HEK293T (cell line): ENCODE measurements around the gene RNFT2.

Experiments used
- CTCF ChIA-PET: fragments of 350-600 bp; formaldehyde crosslinking; extraction: SDS; loops from one replicate; lab custom pipeline; 2021; ENCODE audit warnings: antibody characterized with exemption, inconsistent platforms; lab: Yijun Ruan, JAX
- POLR2A ChIA-PET: fragments of 350-600 bp; formaldehyde crosslinking; extraction: SDS; loops from one replicate; lab custom pipeline; 2020; ENCODE audit warnings: antibody characterized with exemption, inconsistent platforms; lab: Yijun Ruan, JAX
- DNase-seq: peaks from one replicate; pipeline ENCODE4 v3.0.0; 2012; ENCODE audit warnings: mixed read lengths; ENCODE audit errors: extremely low spot score
- ARNT ChIP-seq: fragments of 450-650 bp; IDR thresholded peaks from 2 replicates; pipeline ENCODE4 v1.6.1; 2017; ENCODE audit warnings: mild to moderate bottlenecking
- BHLHE40 ChIP-seq: fragments of 450-650 bp; IDR thresholded peaks from 2 replicates; pipeline ENCODE4 v1.6.1; 2016; ENCODE audit warnings: mild to moderate bottlenecking, moderate library complexity, borderline replicate concordance
- CTBP1 ChIP-seq: fragments of 450-650 bp; IDR thresholded peaks from 2 replicates; pipeline ENCODE4 v1.6.1; 2016; ENCODE audit warnings: borderline replicate concordance
- ELF4 ChIP-seq: fragments of 450-650 bp; IDR thresholded peaks from 2 replicates; pipeline ENCODE4 v1.6.1; 2017; ENCODE audit warnings: antibody characterized with exemption
- FOXA1 ChIP-seq: fragments of 450-650 bp; IDR thresholded peaks from 2 replicates; pipeline ENCODE4 v1.6.1; 2016; ENCODE audit warnings: mild to moderate bottlenecking
- FOXK2 ChIP-seq: fragments of 450-650 bp; IDR thresholded peaks from 2 replicates; pipeline ENCODE4 v1.6.1; 2016; ENCODE audit warnings: mild to moderate bottlenecking
- FOXM1 ChIP-seq: fragments of 450-650 bp; IDR thresholded peaks from 2 replicates; pipeline ENCODE4 v1.6.1; 2017; ENCODE audit warnings: mild to moderate bottlenecking, borderline replicate concordance
- HDGF ChIP-seq: fragments of 450-650 bp; IDR thresholded peaks from 2 replicates; pipeline ENCODE4 v1.6.1; 2017; ENCODE audit warnings: antibody characterized with exemption, borderline replicate concordance
- L3MBTL2 ChIP-seq: fragments of 450-650 bp; conservative IDR thresholded peaks from 2 replicates; pipeline ENCODE4 v1.6.1; 2016; ENCODE audit warnings: mild to moderate bottlenecking
- LEF1 ChIP-seq: fragments of 450-650 bp; IDR thresholded peaks from 2 replicates; pipeline ENCODE4 v1.6.1; 2017; ENCODE audit warnings: mild to moderate bottlenecking, borderline replicate concordance
- NFRKB ChIP-seq: fragments of 450-650 bp; IDR thresholded peaks from 2 replicates; pipeline ENCODE4 v1.6.1; 2016; ENCODE audit warnings: mild to moderate bottlenecking, moderate library complexity
- SP1 ChIP-seq: fragments of 450-650 bp; IDR thresholded peaks from 2 replicates; pipeline ENCODE4 v1.6.1; 2017
- SUZ12 ChIP-seq: fragments of 450-650 bp; IDR thresholded peaks from 2 replicates; pipeline ENCODE4 v1.6.1; 2016; ENCODE audit warnings: mild to moderate bottlenecking
- TARDBP ChIP-seq: fragments of 450-650 bp; IDR thresholded peaks from 2 replicates; pipeline ENCODE4 v1.6.1; 2016
- ZNF384 ChIP-seq: fragments of 450-650 bp; IDR thresholded peaks from 2 replicates; pipeline ENCODE4 v1.6.1; 2016
- TF ChIP-seq, protein P1 (sequence below): fragments of 450-650 bp; IDR thresholded peaks from 2 replicates; pipeline ENCODE4 v1.6.1; 2016

The RNFT2 gene

DNA sequence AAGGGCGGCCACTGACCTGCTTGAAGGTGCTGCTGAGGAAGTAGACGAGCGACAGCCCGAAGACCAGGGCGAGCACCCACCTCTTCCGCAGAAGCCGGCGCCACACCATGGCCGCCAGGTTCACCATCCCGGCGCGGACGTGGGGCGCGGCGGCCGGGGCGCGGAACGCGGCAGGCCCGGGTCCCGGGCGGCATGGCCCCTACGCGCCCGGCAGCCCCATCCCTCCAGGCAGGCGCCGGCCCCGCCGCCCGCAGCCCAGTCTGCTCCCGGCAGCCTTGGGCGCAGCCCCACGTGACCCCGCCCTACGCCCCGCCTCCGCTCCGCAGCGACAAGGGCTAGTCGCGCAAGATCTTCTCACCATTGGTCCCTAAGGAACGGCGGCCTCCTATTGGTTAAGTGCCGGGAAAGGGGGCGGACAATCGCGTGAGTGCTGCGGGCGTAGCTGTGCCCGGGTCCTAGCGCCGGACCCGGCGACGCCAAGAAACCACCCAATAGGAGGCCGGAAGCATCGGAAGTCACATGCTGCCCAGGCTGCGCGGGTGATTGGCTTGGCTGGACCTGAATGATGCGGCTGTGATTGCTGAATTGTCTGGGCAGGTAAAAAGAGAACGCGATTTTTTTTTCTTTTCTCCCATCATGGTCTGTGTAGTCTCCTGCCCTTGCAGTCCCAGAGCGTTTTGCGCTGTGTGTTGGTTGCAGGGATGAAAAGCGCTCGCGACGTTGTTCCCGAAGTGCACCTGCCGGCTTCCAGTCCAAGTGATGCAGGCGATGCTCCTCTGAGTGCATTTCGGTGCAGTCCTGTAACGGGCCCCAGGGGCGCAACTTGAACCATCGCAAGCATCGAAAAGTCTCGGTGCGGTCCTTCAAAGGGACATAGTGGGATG, at the start of gene RNFT2, which contains the start of gene SPRING1:
TSS of gene RNFT2 (plus strand) at position 542 of the 884 bp plus-strand sequence. CDS start 2,183 bp downstream, outside the sequence.
TSS of gene SPRING1 (minus strand) at position 296 of the 884 bp plus-strand sequence. CDS start at position 127, 169 bp downstream.
- TF ChIP-seq CTBP1 (peak; percentile 91), LEF1 (no peak), L3MBTL2 (peak; percentile 73), ARNT (peak; percentile 50; the same call in 1 of the 2 replicates), FOXM1 (peak; percentile 98), SUZ12 (no peak)
- TF ChIP-seq, protein P1, sequence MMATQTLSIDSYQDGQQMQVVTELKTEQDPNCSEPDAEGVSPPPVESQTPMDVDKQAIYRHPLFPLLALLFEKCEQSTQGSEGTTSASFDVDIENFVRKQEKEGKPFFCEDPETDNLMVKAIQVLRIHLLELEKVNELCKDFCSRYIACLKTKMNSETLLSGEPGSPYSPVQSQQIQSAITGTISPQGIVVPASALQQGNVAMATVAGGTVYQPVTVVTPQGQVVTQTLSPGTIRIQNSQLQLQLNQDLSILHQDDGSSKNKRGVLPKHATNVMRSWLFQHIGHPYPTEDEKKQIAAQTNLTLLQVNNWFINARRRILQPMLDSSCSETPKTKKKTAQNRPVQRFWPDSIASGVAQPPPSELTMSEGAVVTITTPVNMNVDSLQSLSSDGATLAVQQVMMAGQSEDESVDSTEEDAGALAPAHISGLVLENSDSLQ: peak; percentile 72
- ChIA-PET CTCF (no interaction called here), POLR2A (no interaction called here)
- DNase-seq: peak; percentile 99

DNA sequence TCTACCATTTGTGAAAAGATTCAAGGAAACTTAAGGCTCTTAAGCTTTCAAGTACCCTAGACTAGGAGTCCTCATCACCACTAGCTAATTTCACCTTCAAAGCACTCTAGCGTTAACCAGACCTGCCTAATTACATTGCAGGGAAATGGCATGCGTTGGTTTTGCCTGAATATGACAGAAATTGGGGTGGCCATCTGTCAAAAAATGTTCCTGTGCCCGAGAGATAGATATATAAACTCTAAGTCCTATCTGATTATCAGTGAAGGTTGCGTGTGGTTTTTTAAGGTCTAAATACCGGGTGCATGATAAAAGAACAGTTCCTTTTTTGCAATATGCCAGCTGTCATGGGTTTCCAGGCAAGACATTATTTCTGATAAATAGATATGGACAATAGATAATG, 48.6 kb upstream of the RNFT2 start:
- POLR2A ChIA-PET: no interaction called here
- DNase-seq: no peak
- no peak for TF ChIP-seq SUZ12
- no peak for TF ChIP-seq ELF4
- TF ChIP-seq NFRKB: no peak
- no peak for TF ChIP-seq TARDBP
- TF ChIP-seq LEF1: no peak
- TF ChIP-seq FOXK2: no peak
- no peak for TF ChIP-seq HDGF
- no peak for TF ChIP-seq ZNF384
- no peak for TF ChIP-seq FOXM1
- TF ChIP-seq L3MBTL2: no peak
- TF ChIP-seq SP1: no peak
- TF ChIP-seq ARNT: no peak
- TF ChIP-seq BHLHE40: no peak
- TF ChIP-seq FOXA1: no peak
- no peak for TF ChIP-seq CTBP1
- TF ChIP-seq, protein P1: no peak
- CTCF ChIA-PET: interaction anchor here (0.8 kb wide), 1 partner anchor 706 kb away, joined by 3 read pairs; no protein-coding TSS in a partner anchor

GRCh38 chr12:116689979-116690744, 48.0 kb upstream of the RNFT2 start:
- no peak for TF ChIP-seq FOXK2
- TF ChIP-seq, protein P1: peak; percentile 80
- ChIA-PET CTCF (interaction anchor here (0.8 kb wide), 1 partner anchor 707 kb away, joined by 3 read pairs; no protein-coding TSS in a partner anchor), POLR2A (no interaction called here)
- no peak for DNase-seq

DNA sequence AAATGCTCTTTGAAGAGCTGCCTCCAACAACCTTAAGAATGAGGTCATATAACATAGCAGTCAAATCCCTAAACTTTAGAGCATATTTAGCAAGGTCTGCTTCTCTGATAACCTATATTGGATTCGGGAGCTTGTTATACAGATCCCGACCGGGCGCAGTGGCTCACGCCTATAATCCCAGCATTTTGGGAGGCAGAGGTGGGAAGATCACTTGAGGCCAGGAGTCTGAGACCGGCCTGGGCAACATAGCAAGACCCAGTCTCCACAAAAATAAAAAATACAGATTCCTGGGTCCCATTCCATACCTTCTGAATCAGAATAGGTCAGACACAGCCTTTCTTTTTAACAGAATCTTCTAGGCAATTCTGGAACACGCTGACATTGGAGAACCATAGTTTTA, 46.9 kb upstream of the RNFT2 start:
- POLR2A ChIA-PET: no interaction called here
- DNase-seq: no peak
- TF ChIP-seq ELF4 (no peak), ARNT (no peak), FOXA1 (no peak), HDGF (no peak), CTBP1 (no peak), L3MBTL2 (no peak), FOXK2 (no peak), FOXM1 (no peak), TARDBP (no peak), LEF1 (no peak)
- CTCF ChIA-PET: interaction anchor here (0.7 kb wide), 1 partner anchor 83 kb away, joined by 3 read pairs; no protein-coding TSS in a partner anchor

- TF ChIP-seq NFRKB (no peak), ZNF384 (no peak), BHLHE40 (no peak), FOXM1 (no peak), TARDBP (no peak), HDGF (no peak), L3MBTL2 (no peak)
- TF ChIP-seq, protein P1: no peak
- DNase-seq: no peak
- POLR2A ChIA-PET: no interaction called here
- CTCF ChIA-PET: interaction anchor here (0.7 kb wide), 1 partner anchor 83 kb away, joined by 3 read pairs; no protein-coding TSS in a partner anchor
These were observed 46.5 kb upstream of the RNFT2 start for GRCh38 chr12:116691636-116692035.
